Esophagus squamous epithelium (tissue), 5 donors: ENCODE results near the gene RNF19B. TPM values are rescaled to one million over a fixed set of nuclear protein-coding genes. Genes with fewer than 3 reads are reported as not detected.
"Not testable (repeated sequence)": the region's sequence is repeated elsewhere in the genome, so short reads cannot be mapped to it uniquely, and the experiment has no call there.

ENCODE experiments used
- DNase-seq: peaks from one replicate; lab custom pipeline; 2025; lab: John Stamatoyannopoulos, UW
- H3K27ac ChIP-seq, 4 donors: fragments of 200-600 bp; sonication (generic); one replicate each; pipeline ENCODE4 v1.5.1; 2016 to 2019; ENCODE audit warnings: mild to moderate bottlenecking in 1 of 4
- H3K27me3 ChIP-seq, 4 donors: fragments of 200-600 bp; sonication (generic); 1 replicate in 3 of 4; 2 replicates in 1 of 4; pipeline versions ENCODE4 v1.5.1 to v1.6.0; 2017 to 2021; ENCODE audit warnings: antibody characterized with exemption in 1 of 4
- H3K36me3 ChIP-seq, 3 donors: fragments of 200-600 bp; sonication (generic); one replicate each; pipeline ENCODE4 v1.5.1; 2016 to 2019
- H3K4me1 ChIP-seq, 3 donors: fragments of 200-600 bp; sonication (generic); one replicate each; pipeline ENCODE4 v1.5.1; 2017 to 2019
- H3K4me3 ChIP-seq, 4 donors: fragments of 200-600 bp; sonication (generic); 1 replicate in 3 of 4; 2 replicates in 1 of 4; pipeline ENCODE4 v1.5.1; 2016 to 2019; ENCODE audit warnings: mild to moderate bottlenecking in 2 of 4, moderate library complexity in 1 of 4
- H3K9me3 ChIP-seq, 3 donors: fragments of 200-600 bp; sonication (generic); one replicate each; pipeline ENCODE4 v1.5.1; 2016 to 2019
- POLR2A ChIP-seq, 4 donors: fragments of 450-650 bp; IDR thresholded peaks; one replicate each; pipeline ENCODE4 v1.6.1; 2017; ENCODE audit warnings: antibody characterized with exemption in 4 of 4, mild to moderate bottlenecking in 4 of 4, moderate library complexity in 3 of 4
- WGBS, 2 donors: methylation state at CpG; one replicate each; pipeline ENCODE4 v1.1.5; 2018; 5-methylcytosine and 5-hydroxymethylcytosine counted together
- intact Hi-C: fragments of 100-400 bp; cut with DNase I; formaldehyde crosslinking; loops from one replicate; pipeline ENCODE4 v1.15.0; 2022
- total RNA-seq, 4 donors: library from RNA; depleted of rRNA; stranded (reverse); fragments of >200 nt; gene quantifications; one replicate each; pipeline ENCODE4 v1.1.0, GENCODE V29; 2016
- TF ChIP-seq, protein P1 (sequence below), 6 experiments: fragments of 450-650 bp in 4 of 6; fragments of 200-600 bp in 2 of 6; sonication (generic) in 2 of 6; IDR thresholded peaks; one replicate each; pipeline ENCODE4 v1.5.1; 2016 to 2019; ENCODE audit warnings: antibody characterized with exemption in 6 of 6, mild to moderate bottlenecking in 4 of 6, moderate library complexity in 4 of 6
- donor health status: DM: yes; HTN: yes; CAD: no.

The RNF19B gene
- total RNA-seq, 4 donors from 2014 or later, result 24.2 to 61.6 (median 46.4) TPM

- no peaks in the 10 kb centered on the region for H3K4me1 ChIP-seq
- no peaks in the 10 kb centered on the region for H3K36me3 ChIP-seq
- intact Hi-C loops, result no loop called here
- TF ChIP-seq POLR2A (IDR thresholded peaks at IDR 0.05), result no peak
- TF ChIP-seq, protein P1, sequence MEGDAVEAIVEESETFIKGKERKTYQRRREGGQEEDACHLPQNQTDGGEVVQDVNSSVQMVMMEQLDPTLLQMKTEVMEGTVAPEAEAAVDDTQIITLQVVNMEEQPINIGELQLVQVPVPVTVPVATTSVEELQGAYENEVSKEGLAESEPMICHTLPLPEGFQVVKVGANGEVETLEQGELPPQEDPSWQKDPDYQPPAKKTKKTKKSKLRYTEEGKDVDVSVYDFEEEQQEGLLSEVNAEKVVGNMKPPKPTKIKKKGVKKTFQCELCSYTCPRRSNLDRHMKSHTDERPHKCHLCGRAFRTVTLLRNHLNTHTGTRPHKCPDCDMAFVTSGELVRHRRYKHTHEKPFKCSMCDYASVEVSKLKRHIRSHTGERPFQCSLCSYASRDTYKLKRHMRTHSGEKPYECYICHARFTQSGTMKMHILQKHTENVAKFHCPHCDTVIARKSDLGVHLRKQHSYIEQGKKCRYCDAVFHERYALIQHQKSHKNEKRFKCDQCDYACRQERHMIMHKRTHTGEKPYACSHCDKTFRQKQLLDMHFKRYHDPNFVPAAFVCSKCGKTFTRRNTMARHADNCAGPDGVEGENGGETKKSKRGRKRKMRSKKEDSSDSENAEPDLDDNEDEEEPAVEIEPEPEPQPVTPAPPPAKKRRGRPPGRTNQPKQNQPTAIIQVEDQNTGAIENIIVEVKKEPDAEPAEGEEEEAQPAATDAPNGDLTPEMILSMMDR (IDR thresholded peaks at IDR 0.05), result no peak
- no peak overlapping the region for H3K4me3 ChIP-seq
- peaks cover 0 to 6% (median 0%) of the 10 kb centered on the region in 4 donors for H3K27me3 ChIP-seq
- 88 to 90% methylated on average over 5 of the region's 5 CpGs for WGBS, 2 donors
- no peaks in the 10 kb centered on the region for H3K9me3 ChIP-seq
- DNase-seq, result no peak
- no peak overlapping the region for H3K27ac ChIP-seq
Observed at GRCh38 chr1:32910319-32910718, 54.3 kb downstream of the RNF19B start.

DNA sequence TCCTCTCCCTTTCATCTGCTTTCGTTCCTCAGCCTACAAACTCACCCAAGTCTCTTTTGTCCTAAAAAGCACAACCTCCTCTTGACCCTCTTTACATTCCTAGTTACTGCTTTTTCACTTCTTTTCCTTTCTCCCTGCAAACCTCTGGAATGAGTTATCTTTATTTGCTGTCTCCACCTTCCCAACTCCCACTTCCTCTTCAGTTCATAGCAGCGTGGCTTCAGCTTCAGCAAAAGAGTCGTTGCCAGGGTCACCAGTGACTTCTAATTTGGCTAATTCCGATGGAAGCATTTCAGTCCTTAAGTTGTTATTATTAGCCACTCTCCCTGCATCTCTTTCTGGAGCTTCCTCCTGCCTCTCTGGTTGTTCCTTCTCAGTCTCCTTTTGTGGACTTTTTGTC, 57.2 kb downstream of the RNF19B start:
- intact Hi-C loops, result no loop called here
- H3K27ac ChIP-seq, result no peak overlapping the region
- H3K4me3 ChIP-seq, result no peak overlapping the region
- TF ChIP-seq, protein P1 (IDR thresholded peaks at IDR 0.05), result no peak
- TF ChIP-seq POLR2A (IDR thresholded peaks at IDR 0.05), result no peak
- peaks cover 0 to 6% (median 0%) of the 10 kb centered on the region in 3 donors for H3K4me1 ChIP-seq
- no peaks in the 10 kb centered on the region for H3K9me3 ChIP-seq
- peaks cover 0 to 6% (median 0%) of the 10 kb centered on the region in 4 donors for H3K27me3 ChIP-seq
- no peak for DNase-seq
- H3K36me3 ChIP-seq, result no peaks in the 10 kb centered on the region
- WGBS, 2 donors, result 26 to 32% methylated on average over 4 of the region's 4 CpGs

- WGBS, 2 donors, result 77 to 88% methylated on average over 6 to 7 of the region's 7 CpGs
- TF ChIP-seq POLR2A (IDR thresholded peaks at IDR 0.05), result no peak
- TF ChIP-seq, protein P1 (IDR thresholded peaks at IDR 0.05), result no peak
Observed at GRCh38 chr1:32906654-32907053, 58.0 kb downstream of the RNF19B start.

GRCh38 chr1:32905588-32905987, 59.0 kb downstream of the RNF19B start:
- H3K4me1 ChIP-seq, result peaks cover 2 to 21% (median 15%) of the 10 kb centered on the region in 3 donors
- H3K36me3 ChIP-seq, H3K4me3 ChIP-seq, DNase-seq, H3K9me3 ChIP-seq, intact Hi-C loops, H3K27ac ChIP-seq: not testable (repeated sequence)
- WGBS, 2 donors, result 74 to 75% methylated on average over 9 to 10 of the region's 10 CpGs
- peaks cover 0 to 22% (median 0%) of the 10 kb centered on the region in 4 donors for H3K27me3 ChIP-seq

More at GRCh38 chr1:32906654-32907053, 58.0 kb downstream of the RNF19B start:
- H3K27me3 ChIP-seq, result peaks cover 0 to 14% (median 0%) of the 10 kb centered on the region in 4 donors
- DNase-seq, result no peak
- no peak overlapping the region for H3K27ac ChIP-seq
- no peaks in the 10 kb centered on the region for H3K9me3 ChIP-seq
- no peaks in the 10 kb centered on the region for H3K36me3 ChIP-seq
- H3K4me1 ChIP-seq, result peaks cover 0 to 14% (median 6%) of the 10 kb centered on the region in 3 donors
- no peak overlapping the region for H3K4me3 ChIP-seq
- intact Hi-C loops, result no loop called here

DNA sequence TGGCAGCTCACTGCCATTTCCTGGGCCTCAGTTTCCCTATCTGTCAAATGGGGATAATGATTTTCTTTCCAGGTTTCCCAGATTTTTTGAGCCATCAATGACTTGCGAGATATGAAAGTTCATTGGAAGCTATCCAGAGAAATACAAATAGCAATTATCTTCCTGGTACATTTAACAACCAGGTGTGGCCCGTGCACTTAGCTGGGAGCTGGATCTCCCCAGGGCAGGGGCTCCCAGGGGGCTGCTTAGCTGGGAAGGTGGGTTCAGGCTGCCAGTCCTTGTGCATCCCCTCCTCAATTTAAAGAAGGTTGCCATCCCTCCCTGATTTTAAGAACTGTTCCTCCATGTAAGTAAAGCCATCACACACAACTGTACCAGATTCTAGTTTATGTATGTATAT, 59.8 kb downstream of the RNF19B start:
- Histone ChIP-seq H3K4me1 (peaks cover 9 to 29% (median 19%) of the 10 kb centered on the region in 3 donors), H3K27me3 (peaks cover 0 to 27% (median 0%) of the 10 kb centered on the region in 4 donors), H3K27ac (no peak overlapping the region), H3K4me3 (no peak overlapping the region), H3K36me3 (no peaks in the 10 kb centered on the region), H3K9me3 (no peaks in the 10 kb centered on the region)
- no peak for TF ChIP-seq POLR2A (IDR thresholded peaks at IDR 0.05)
- TF ChIP-seq, protein P1 (IDR thresholded peaks at IDR 0.05), result no peak
- DNase-seq, result no peak
- WGBS, 2 donors, result 7 to 54% methylated on average over 2 of the region's 2 CpGs
- intact Hi-C loops, result no loop called here
